GM18507 (cell line): Measurements from ENCODE around the gene CACNA1C.

Source experiments
- DNase-seq: peaks from one replicate; pipeline ENCODE4 v3.0.0; 2011; ENCODE audit warnings: low read depth; ENCODE audit not compliant: insufficient read length; ENCODE audit errors: extremely low spot score
- FAIRE-seq: peaks from 2 replicates; lab custom pipeline; 2011; peaks lifted over from hg19 to GRCh38; lab: Jason Lieb, UNC

The CACNA1C gene

DNA sequence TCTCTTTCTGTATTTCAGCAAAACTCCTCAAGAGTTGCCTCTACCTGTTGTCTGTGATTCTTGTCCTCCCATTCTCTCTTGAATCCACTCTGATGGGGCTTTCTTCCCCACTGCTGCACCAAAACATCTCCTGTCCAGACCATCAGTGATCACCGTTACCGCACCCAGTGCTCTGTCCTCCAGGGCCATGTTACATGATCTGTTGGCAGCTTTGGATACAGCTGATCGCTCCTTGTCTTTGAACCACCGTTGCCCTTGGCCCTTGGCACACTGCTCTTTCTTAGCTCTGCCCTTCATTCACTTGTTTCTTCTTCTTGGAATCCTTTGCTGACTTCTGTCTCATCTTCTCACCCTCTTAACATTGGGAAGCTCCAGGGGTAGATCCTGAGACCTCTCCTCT, 408.3 kb downstream of the CACNA1C start:
- DNase-seq (no peak), FAIRE-seq (no peak)

DNA sequence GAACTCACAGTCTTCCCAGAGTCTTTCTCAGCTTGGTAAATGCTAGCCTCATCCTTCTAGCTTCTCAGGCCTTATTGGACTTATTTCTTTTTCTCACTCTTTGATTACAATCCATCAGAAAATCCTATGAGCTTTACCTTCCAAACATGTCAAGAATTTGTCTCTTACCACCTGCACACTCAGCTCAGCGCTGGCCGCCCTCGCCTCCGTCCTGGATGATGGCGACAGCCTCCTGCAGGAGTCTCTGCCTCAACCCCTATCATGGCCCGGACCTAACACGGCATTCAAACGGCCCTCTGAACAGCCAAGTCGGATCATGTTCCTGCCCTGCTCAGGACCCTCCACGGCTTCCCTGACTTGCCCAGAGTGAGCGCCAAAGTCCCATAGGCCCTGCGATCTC, 408.9 kb downstream of the CACNA1C start:
- no peak for FAIRE-seq
- DNase-seq = no peak

DNA sequence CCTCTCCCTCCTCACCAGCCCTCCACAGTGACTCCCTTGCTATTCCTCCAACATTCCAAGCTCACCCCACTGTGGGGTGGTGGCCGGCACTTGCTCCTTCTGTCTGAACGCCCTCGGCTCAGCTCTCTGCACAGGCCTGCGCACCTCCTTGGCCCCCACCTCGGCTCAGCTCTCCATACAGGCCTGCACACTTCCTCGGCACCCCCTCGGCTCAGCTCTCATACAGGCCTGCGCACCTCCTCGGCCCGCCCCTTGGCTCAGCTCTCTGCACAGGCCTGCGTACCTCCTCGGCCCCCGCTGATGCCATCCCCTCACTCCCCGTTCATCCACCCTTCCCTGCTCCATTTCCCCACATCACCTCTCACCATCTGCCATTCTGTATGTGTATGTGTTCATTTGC, 409.3 kb downstream of the CACNA1C start:
- no peak for DNase-seq
- no peak for FAIRE-seq

DNA sequence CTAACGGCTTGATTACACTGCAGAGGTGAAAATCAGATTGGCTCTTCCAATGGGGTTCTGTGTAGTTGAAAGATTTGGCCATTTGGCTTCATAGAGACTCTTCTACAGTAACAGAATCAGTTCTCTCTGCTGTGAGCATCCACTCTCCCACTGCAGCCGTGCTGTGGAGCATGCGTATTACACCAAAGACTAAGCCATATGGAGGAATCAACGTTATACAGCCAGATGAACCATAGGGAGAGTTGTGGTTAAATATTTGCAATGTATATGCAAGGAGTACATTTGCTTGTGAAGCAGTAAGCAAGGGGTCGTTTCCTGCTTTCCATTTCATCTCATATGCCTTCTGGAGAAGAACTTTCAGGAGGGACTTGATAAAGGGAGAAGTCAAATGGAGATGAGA, 410.9 kb downstream of the CACNA1C start:
- FAIRE-seq = no peak

DNA sequence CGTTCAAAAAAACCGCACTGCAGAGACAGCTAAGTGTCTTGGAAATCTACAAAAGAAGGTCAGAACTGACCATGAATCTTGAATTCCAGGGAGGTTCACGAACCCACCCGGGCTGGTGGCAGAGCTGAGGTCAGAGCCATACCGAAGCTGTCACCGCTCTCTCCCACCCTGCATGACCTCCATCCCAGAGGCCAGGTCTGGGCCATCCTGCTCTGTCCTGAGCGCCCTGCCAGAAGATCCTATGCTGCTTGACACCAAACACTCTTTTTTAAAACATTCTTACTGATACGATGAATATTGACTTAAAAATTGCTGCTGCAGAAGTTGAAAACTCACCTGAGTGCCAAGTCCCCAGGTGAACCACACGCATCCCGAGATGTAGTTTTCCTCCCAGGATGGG, 412.9 kb downstream of the CACNA1C start:
- DNase-seq = no peak
- FAIRE-seq = no peak

More for the DNA sequence above, 410.9 kb downstream of the CACNA1C start:
- DNase-seq = no peak

DNA sequence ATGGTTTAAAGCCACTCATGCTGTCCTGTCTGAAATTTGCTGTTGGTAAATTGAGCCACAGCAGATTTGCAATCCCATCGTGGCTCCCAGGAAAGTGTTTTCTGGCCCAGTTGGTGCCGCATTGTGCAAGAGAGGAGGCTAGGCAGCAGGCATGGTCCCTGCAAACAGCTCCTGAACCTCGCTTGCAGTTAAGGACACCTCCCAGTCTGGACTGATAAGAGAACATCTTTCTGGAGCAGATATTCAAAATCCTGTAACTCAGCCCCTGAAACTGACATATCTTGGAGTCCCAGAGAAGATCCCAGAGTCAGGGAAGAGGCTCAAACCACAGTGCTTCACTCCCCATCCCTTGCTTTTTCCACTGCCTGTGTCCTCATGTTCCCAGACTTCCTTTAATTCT, 413.4 kb downstream of the CACNA1C start:
- FAIRE-seq = no peak
- DNase-seq = no peak

DNA sequence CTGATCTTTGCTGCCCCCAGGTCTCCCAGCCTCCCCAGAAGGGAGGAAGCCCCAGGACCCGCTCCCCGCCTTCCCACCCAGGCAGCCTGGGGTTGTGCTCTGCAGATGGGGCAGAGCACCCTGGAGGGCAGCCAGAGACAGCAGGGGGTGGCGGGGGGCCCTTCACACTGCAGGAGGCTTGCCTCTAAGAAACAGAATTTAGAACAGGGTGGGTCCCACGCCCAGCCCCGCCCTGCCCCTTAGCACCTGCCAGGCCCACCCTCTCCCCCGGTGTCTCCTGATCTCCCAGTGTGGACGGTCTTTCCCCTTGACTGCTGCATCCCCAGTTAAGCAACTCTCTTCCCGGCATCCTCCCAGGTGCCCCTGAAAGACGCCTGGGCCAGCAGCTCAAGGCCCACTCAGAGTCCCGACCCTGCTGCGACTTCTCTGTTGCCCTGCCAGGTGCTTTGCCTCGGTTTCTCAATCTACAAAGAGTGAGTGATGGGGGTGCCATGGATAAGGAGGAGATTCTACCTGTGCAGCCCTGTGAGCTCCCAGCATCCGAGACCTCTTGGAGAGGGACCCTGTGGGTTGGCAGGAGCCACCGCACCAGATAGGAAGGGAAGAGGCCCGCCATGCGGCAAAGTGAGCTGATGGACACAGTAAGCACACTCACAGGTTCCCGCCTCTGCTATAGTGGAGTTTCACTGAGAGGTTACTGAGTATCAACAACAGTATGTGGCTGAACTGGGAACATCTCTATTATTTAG, 414.8 kb downstream of the CACNA1C start:
- no peak for DNase-seq
- no peak for FAIRE-seq

DNA sequence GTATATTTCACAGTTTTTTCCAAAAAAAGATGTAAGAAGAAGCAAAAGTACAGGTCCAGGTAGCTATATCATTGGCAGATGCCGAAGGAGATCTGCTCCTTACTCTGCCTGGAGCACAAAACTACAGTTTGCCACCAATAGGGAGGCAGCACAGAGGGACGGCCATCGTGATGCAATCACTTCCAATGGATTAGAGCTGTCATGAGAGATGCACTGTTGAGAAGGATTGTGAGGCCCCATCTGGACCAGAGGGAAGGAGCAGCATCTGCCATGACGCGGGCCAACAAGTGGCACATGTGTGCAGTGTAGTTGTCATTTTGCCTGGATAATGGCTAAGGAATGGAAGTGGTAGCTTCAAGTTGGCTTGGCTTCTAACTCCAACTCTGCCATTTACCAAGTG, 423.2 kb downstream of the CACNA1C start:
- DNase-seq (no peak), FAIRE-seq (no peak)

DNA sequence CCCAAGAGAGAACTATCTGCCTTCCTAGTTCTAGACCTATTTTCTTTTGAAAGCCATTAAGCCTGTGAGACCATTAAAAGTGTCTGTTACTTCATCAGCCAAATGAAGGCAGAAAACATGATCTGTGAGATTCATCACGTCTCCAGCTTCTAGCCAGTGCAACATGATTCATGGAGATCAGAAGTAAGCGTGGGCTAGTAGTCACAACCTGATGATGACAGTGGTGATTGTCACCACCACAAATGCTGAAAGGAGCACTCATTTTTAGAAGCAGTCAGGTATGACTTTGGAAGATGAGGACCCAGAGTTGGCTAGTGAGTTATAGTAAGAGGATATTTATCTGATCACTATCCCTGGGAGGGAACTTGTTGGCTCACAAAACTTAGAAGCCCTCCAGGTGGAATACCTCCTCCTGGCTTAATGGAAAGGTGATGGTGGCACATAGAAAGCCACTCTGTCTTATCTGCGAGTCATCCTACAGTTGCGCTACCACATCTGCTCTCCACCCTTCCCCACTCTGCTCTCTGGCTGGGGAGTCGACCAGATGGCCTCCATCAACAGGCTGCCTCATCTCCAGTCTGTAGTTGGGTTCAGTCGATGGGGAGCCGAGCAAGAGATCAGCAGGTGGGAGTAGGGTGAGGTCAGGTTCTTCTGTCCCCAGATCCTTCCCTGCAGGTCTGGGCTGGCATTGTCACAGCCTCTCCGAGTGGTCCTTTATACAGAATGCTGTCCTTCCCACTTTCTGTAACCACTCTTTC, 424.4 kb downstream of the CACNA1C start:
- FAIRE-seq (no peak), DNase-seq (no peak)

DNA sequence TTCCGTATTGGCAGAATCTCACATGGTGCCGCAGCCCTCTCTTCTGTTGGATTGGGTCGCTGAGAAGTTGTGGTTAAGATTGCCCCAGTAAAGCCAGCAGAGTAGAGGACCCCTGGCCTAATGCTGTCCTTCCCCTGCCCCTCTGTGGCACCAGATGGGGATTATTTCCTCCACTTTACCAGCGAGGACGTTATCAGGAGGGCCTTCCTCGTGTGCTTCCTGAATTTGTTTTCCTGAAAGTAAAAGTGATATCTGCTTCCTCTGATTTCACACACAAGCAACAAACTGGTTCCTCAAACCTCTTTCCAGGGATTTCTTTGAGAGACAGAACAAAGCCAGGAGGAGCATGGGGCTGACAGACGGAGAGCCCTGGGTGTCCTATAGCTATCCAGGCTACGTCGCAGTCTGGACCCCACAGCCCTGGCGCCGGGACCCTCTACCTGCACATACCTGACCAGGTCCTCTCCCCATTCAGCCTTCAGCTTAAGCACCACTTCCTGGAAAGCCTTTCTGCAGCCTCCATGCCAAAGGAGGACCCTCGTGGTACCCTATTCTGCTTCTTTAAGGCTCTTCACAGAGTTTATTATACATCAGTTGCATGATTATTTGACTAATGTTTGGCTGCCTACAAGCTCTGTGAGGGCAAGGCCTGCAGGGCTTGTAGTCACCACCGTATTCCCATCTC, 427.2 kb downstream of the CACNA1C start:
- DNase-seq (no peak), FAIRE-seq (no peak)

DNA sequence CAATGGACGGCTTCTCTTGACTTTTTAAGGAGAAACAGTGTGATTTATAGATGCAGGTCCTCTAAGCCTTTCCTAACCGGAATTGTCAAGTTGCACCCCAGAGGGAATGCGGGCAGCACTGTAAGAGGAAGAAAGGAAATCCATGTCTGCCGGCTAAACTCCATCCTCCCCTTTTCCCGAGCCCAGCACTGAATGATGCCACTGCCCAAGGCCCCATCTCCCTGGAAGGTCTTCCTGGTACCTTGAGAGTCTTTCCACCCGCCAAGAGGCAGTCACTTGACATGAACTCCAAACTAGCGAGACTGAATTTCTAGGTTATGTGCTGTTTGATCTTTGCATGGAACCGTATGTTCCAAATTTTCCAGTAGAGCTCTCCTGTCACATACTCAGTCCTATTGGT, 428.6 kb downstream of the CACNA1C start:
- no peak for FAIRE-seq

DNA sequence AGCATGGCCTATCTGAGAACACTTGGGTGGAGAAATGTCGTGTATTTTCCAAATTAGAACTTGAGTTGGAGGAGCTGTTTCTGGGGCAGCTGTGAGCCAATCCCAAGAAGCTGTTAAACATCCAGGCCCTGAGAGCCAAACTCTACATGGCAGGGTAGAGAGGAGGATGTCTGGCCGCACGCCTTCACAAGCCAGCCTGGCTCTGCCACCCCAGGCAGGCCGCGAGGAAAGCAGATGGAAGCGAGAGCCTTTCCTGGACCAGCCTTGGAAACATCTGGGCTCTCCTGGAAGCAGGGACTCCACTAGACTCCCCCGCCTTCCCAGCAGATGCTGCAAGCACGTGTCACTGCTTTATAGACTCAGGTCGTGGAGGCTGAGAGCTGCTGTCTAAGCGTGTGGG, 429.2 kb downstream of the CACNA1C start:
- no peak for FAIRE-seq
- no peak for DNase-seq

More for the DNA sequence above, 428.6 kb downstream of the CACNA1C start:
- DNase-seq = no peak

DNA sequence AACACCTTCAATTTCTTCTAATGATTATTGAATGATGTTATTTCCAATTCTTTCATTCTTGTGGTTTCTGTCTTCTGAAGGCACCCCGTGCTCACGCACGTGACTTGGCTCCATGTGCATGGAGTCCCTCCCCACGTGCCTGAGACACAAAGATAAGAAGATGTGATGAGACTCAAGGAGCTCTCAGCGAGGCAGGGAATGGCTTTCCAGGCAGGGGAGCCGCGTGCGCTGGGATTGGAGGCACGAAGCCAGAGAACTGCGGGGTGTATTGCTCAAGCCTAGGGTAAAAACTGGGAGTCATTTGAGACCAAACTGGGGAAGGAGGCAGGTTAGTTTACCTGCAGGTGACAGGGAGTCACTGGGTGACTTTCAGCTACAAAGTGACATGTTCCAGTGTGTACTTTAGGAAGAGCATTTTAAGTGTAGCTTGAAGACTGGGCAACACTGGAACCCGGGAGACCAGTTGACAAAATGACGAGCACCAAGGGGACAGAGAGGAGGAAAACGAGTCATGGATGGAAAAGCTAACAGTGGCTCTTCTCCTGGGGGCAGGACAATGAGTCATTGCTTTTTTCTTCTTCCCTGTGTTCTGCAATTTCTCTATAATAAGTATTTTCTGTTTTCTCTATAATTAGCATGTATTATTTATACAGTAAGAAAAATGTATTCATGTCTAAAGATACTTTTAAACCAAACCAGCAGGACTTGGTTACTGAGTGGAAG, 430.3 kb downstream of the CACNA1C start:
- DNase-seq (no peak), FAIRE-seq (no peak)

DNA sequence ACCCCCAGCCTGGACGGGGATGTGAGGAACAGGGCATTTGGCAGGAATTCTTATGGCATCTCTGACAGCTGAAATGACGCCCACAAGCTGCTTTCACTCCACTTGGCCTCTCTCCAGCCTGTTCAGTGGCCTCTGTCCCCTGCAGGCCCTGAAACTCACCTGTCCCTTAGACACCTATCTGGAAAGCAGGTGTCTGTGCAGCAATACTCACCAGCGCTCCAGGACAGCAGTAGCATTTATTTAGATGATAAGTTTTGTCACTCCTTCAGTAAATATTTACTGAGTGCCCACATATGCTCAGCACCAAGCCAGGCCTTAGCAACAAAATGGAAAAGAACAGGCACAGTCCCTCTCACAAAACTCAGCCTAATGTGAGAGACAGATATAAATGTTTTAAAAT, 430.9 kb downstream of the CACNA1C start:
- DNase-seq = no peak
- no peak for FAIRE-seq

DNA sequence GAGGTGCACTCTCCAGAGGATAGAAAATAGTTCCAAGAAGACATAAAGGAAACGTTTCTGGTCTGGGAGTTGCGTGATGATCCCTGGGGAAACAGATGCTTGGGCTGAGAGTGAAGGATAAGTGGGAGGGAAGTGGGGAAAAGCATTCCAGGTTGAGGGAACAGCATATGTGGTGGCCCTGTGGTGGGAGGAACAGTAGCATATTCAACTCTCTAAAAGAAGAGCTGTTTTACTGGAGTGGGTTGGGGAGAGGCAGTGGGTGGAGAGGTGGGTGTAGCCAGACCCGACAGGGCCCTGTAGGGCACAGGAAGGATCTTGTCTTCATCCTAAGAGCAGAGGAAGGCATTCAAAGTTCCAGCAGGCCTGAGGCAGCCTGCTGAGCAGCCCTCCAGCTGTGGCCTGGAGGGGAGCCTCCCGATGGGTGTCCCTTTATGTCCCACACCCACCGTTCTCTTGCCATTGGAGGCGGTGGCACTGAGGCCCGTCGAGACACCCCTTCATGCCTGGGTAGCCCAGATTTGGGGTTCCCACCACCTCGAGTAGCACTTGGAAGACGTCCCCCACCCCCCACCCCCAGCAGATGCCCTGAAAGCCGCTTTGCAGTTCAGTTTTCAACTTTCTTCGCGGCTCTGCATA, 431.5 kb downstream of the CACNA1C start:
- DNase-seq (no peak), FAIRE-seq (no peak)

DNA sequence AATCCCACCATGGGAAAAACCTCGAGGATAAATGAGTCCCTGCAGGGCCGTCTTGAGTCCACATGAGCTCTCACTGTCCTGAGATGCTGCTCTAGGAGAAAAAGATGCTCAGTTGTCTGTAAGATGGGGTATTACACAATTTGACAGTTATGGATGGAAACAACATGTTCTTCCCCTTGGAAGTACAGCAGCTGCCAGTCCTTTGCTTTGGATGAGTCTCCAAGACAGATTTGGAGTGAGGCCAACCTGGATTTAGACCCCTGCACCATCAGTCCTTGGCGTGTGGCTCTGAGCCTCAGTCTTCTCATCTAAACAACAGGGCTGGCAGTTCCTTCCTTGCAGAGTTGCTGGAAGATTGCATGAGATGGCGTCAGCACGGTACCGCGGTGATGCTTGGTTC, 432.9 kb downstream of the CACNA1C start:
- FAIRE-seq = no peak

DNA sequence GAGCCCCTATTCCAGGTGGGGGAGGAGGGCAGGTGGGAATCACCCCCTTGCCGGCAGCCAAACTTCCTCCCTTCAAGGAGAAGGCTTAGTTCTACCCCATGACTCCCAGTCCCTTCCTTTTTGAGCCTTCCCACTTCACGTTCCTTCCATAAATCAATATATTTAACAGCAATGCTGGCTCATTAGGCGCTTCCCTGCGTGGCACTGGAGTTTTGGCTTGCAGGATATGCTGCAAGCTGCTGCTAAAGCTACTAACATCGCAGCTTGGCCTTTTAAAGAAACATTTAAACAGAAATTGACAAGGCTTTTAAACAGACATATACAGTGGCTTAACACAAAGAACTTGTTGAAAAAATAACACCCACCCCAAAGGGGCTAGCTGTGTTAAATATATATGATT, 434.0 kb downstream of the CACNA1C start:
- DNase-seq (no peak), FAIRE-seq (no peak)

More for the DNA sequence above, 432.9 kb downstream of the CACNA1C start:
- DNase-seq = no peak

DNA sequence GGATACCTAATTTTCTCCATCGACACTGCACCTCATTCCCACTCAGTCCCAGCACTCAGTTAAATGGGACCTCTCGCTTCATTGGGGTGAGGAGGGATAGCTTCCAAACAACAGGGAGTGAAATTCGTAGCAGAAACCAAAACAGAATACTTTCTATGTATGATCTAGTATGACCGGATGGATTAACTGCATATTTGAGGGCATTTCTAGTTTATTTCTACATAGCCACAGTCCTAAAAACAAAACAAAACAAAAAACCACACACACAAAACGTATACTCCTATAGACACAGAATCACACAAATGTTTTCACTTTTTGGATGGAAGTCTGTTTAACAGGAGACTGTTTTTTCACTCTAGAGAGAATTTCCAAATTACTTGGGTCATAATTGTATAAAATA, 434.5 kb downstream of the CACNA1C start:
- FAIRE-seq = no peak
- no peak for DNase-seq

DNA sequence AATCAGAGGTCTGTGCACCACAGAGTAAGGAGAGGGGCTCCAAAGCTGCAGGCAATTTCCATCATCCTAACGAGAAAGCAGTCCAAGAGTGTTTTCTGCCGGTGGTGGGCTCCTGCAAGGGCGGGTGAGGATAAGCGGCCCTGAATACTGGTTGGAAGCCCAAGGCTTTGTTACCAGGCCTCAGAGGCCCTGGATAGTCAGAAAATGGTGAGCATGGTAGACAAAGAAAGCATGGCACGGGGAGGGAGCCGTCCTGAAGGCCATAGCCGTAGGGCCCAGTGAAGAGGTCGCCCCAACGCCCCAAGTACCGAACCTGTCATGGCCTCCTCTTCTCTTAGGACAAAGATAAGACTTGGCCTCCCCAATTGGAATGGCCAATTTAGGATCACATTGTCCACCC, 435.3 kb downstream of the CACNA1C start:
- FAIRE-seq (no peak), DNase-seq (no peak)

DNA sequence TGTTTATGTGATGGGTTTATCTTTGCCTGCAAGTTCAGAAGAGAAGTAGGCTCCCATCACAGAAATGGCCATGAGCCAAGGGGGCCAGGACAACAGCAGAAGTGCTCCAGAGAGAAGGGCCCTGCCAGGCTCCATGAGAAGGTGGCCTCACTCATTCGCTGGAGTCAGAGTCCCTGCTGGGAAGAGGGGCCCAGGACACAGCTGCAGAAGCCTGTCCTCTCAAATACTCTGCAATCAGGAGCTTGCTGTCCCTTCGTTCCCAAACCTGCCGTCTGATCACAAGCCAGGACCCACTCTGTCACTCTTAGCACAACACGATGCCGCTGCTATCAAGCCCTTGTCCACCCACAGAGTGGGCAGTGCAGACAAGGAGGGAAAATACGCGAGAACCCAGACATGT, 435.8 kb downstream of the CACNA1C start:
- FAIRE-seq = no peak
- DNase-seq = no peak
